PC-3 (cell line): ENCODE results near the gene UNG. TPM values are rescaled to one million over a fixed set of nuclear protein-coding genes. Genes with fewer than 3 reads are reported as not detected.

Experiments used
- ATAC-seq: fragments of 200-7000 bp; cut with Tn5 transposase; 2 replicates; pipeline ENCODE4 v1.9.1; 2020; ENCODE audit warnings: mild to moderate bottlenecking, moderate library complexity
- BruUV-seq: library from RNA; stranded (reverse); fragments of 400-500 nt; replicated peaks from 2 replicates; lab custom pipeline; 2021; lab: Mats Ljungman, UMichigan
- CTCF ChIA-PET: fragments of 300-600 bp; sonication (Branson Sonifier 250); formaldehyde crosslinking; loops from one replicate; lab custom pipeline; 2022; ENCODE audit warnings: antibody characterized with exemption; lab: Charles Lee
- POLR2A ChIA-PET: fragments of 300-600 bp; sonication (Branson Sonifier 250); formaldehyde crosslinking; loops from one replicate; lab custom pipeline; 2022; ENCODE audit warnings: antibody characterized with exemption; ENCODE audit not compliant: unreplicated experiment; lab: Charles Lee
- DNase-seq: peaks from one replicate; pipeline ENCODE4 v3.0.0-alpha.2; 2015
- H2AFZ ChIP-seq: fragments of 300-600 bp; sonication (generic); 2 replicates; pipeline ENCODE4 v1.6.0; 2016; ENCODE audit warnings: antibody characterized with exemption, low read length
- H3F3A ChIP-seq: fragments of 300-600 bp; sonication (generic); one replicate; pipeline ENCODE4 v1.6.0; 2017; ENCODE audit warnings: antibody characterized with exemption, low read length, control low read depth, mild to moderate bottlenecking; ENCODE audit not compliant: unreplicated experiment
- H3K27ac ChIP-seq: fragments of 300-600 bp; sonication (generic); 2 replicates; pipeline ENCODE4 v1.5.1; 2016; ENCODE audit warnings: mild to moderate bottlenecking, low read length
- H3K27me3 ChIP-seq: fragments of 300-600 bp; sonication (generic); 2 replicates; pipeline ENCODE4 v1.6.1; 2016; ENCODE audit warnings: low read length, mixed read lengths
- H3K36me3 ChIP-seq: fragments of 300-600 bp; sonication (generic); 2 replicates; pipeline ENCODE4 v1.6.1; 2016; ENCODE audit warnings: low read depth, mixed run types, low read length, mixed read lengths
- H3K4me1 ChIP-seq: fragments of 300-600 bp; sonication (generic); 2 replicates; pipeline ENCODE4 v1.5.1; 2016; ENCODE audit warnings: low read length; ENCODE audit not compliant: insufficient read depth
- H3K4me2 ChIP-seq: fragments of 300-600 bp; sonication (generic); 2 replicates; pipeline ENCODE4 v1.6.0; 2016; ENCODE audit warnings: low read length
- H3K4me3 ChIP-seq: fragments of 300-600 bp; sonication (generic); 2 replicates; pipeline ENCODE4 v1.5.1; 2016; ENCODE audit warnings: mild to moderate bottlenecking, low read length, mixed read lengths
- H3K79me2 ChIP-seq: fragments of 300-600 bp; sonication (generic); 2 replicates; pipeline ENCODE4 v1.6.1; 2017; ENCODE audit warnings: low read length, mixed read lengths
- H3K9ac ChIP-seq: fragments of 300-600 bp; sonication (generic); 2 replicates; pipeline ENCODE4 v1.6.0; 2016; ENCODE audit warnings: mild to moderate bottlenecking, low read length
- H3K9me2 ChIP-seq: fragments of 300-600 bp; sonication (generic); replicated peaks from 2 replicates; pipeline ENCODE4 v1.6.1; 2016; ENCODE audit warnings: mixed run types, low read length, mixed read lengths
- H3K9me3 ChIP-seq: fragments of 300-600 bp; sonication (generic); 2 replicates; pipeline ENCODE4 v1.6.1; 2016; ENCODE audit warnings: low read length, mixed read lengths
- H4K20me1 ChIP-seq: fragments of 300-600 bp; sonication (generic); 2 replicates; pipeline ENCODE4 v1.6.1; 2016; ENCODE audit warnings: low read length, mixed read lengths
- EZH2 ChIP-seq: fragments of 300-600 bp; sonication (generic); IDR thresholded peaks from one replicate; pipeline ENCODE4 v1.6.1; 2017; ENCODE audit warnings: antibody characterized with exemption, mild to moderate bottlenecking, low read length; ENCODE audit not compliant: unreplicated experiment
- EZH2phosphoT487 ChIP-seq: fragments of 300-600 bp; sonication (generic); IDR thresholded peaks from 2 replicates; pipeline ENCODE4 v1.6.1; 2018; ENCODE audit warnings: mild to moderate bottlenecking, antibody characterized with exemption, low read length, borderline replicate concordance
- intact Hi-C: fragments of 100-400 bp; cut with micrococcal nuclease; formaldehyde crosslinking; loops from 2 replicates; pipeline ENCODE4 v1.9.0; 2023
- total RNA-seq: library from RNA; depleted of rRNA; stranded (reverse); fragments of >200 nt; gene quantifications from 2 replicates; pipeline ENCODE4 v1.2.3, GENCODE V29; 2014
- TF ChIP-seq, protein P1 (sequence below): fragments of 300-600 bp; sonication (generic); conservative IDR thresholded peaks from 2 replicates; pipeline ENCODE4 v1.5.1; 2017; ENCODE audit warnings: antibody characterized with exemption, low read depth, mild to moderate bottlenecking, low read length

Gene UNG
- total RNA-seq, 1 experiment from 2014 or later: 168 TPM

DNA sequence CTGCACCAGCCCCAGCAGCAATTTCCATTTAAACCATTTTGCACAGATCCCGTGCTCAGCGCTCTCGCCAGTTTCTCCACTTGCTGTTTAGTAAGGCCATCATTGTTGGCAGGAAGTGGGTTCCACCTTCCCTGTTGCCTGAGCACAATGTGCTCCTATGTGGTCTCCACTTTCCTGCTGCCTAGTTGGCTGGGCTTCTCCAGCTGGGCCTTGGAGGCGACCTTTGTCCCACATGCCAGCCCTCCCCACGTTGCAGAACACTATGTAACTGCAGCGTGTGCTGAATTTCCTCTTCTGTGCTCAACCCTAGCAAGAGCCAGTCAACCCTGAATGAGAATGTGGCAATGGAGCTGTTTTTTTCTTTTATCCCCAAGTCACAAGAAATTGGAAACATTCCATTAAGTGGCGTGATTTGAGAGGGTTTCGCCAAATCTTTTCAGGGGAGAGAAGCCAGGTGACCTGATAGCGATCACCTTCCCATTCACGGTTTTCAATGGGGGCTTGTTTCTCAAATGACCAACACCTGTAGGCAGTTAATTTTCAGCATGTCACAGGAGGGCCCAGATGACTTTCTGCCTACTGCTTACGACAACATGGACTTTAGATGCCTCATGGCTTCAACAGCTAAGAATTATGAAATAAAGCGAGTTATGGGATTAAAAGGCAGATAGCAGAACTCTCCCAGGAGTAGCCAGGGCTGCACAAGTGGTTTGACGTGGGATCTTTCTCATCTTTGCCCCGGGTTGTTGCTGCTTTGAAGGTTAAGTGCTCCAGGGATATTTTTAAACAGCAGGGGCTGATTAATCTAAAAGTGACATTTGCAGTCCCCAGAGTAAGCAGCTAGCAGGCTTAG lies 18.6 kb downstream of the UNG start, which contains the start of gene ACACB:
TSS of gene ACACB (plus strand) at position 830 of the 853 bp plus-strand sequence. CDS start 22,819 bp downstream, outside the sequence.
- POLR2A ChIA-PET: no interaction called here
- no TSS peak for BruUV-seq
- TF ChIP-seq EZH2phosphoT487: no peak
- TF ChIP-seq, protein P1, sequence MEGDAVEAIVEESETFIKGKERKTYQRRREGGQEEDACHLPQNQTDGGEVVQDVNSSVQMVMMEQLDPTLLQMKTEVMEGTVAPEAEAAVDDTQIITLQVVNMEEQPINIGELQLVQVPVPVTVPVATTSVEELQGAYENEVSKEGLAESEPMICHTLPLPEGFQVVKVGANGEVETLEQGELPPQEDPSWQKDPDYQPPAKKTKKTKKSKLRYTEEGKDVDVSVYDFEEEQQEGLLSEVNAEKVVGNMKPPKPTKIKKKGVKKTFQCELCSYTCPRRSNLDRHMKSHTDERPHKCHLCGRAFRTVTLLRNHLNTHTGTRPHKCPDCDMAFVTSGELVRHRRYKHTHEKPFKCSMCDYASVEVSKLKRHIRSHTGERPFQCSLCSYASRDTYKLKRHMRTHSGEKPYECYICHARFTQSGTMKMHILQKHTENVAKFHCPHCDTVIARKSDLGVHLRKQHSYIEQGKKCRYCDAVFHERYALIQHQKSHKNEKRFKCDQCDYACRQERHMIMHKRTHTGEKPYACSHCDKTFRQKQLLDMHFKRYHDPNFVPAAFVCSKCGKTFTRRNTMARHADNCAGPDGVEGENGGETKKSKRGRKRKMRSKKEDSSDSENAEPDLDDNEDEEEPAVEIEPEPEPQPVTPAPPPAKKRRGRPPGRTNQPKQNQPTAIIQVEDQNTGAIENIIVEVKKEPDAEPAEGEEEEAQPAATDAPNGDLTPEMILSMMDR: no peak
- no peak for TF ChIP-seq EZH2
- no peaks in the 10 kb centered on the region for H3K4me1 ChIP-seq
- no peaks in the 10 kb centered on the region for H3K36me3 ChIP-seq
- H2AFZ ChIP-seq: no peak within 1 kb of the TSS
- DNase-seq (no peak), ATAC-seq (no peak)
- no peaks in the 10 kb centered on the region for H3K9me3 ChIP-seq
- no peak within 1 kb of the TSS for H3K27ac ChIP-seq
- intact Hi-C loops: no loop called here
- no peak within 1 kb of the TSS for H3K4me2 ChIP-seq
- CTCF ChIA-PET: no interaction called here
- no peaks in the 10 kb centered on the region for H3K27me3 ChIP-seq
- no peak within 1 kb of the TSS for H3K4me3 ChIP-seq
- no peaks in the 10 kb centered on the region for H3K79me2 ChIP-seq
- no peak within 1 kb of the TSS for H3K9ac ChIP-seq
- no peaks in the 10 kb centered on the region for H4K20me1 ChIP-seq
- no peaks in the 10 kb centered on the region for H3K9me2 ChIP-seq
- no peaks in the 10 kb centered on the region for H3F3A ChIP-seq

DNA sequence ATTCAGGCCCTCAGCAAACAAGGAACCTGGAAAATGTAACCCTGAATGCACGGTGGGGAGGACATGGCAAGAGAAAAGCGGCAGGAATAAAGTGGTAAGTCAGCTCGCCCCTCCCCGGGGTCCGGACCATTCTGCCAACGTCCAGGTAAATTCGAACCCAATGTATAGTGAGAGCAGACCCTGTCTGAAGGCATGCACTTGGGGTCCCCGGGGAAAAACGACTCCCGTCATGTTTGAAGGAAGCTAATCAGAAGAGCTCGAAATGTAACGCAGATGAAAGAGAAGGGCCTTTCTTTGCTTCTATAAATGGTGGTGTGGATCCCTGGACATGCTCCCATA lies 19.2 kb downstream of the UNG start:
- H3F3A ChIP-seq: no peaks in the 10 kb centered on the region
- TF ChIP-seq EZH2 (no peak), EZH2phosphoT487 (no peak)
- TF ChIP-seq, protein P1: no peak
- H3K27ac ChIP-seq: no peak overlapping the region
- no peak for DNase-seq
- intact Hi-C loops: no loop called here
- H3K4me3 ChIP-seq: no peak overlapping the region
- H3K4me1 ChIP-seq: no peaks in the 10 kb centered on the region
- POLR2A ChIA-PET: no interaction called here
- no peaks in the 10 kb centered on the region for H3K9me2 ChIP-seq
- no peak overlapping the region for H3K9ac ChIP-seq
- H3K27me3 ChIP-seq: no peaks in the 10 kb centered on the region
- H3K4me2 ChIP-seq: no peak overlapping the region
- H3K79me2 ChIP-seq: no peaks in the 10 kb centered on the region
- H3K36me3 ChIP-seq: no peaks in the 10 kb centered on the region
- BruUV-seq: no TSS peak
- no peak for ATAC-seq
- CTCF ChIA-PET: no interaction called here
- H4K20me1 ChIP-seq: no peaks in the 10 kb centered on the region
- H2AFZ ChIP-seq: no peak overlapping the region
- H3K9me3 ChIP-seq: no peaks in the 10 kb centered on the region

DNA sequence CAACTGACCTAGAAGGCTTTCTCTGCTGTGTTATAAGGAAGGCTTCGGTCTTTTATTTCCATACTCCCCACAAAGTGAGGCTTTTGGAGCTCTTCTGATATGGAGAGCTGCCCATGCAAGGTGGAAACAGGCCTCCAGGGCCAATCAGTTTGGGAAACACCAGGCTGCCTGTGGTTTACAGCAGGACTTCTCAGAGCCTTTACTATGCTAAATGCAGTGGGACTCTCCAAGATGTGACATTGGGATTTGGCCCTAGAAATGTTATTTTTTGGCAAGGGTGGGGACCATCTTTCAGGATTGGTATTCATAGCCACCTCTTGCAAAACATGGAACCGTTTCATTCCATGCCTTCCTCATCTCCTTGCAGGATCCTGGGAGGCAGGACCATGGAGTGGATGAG lies 22.7 kb downstream of the UNG start:
- no peaks in the 10 kb centered on the region for H3K9me2 ChIP-seq
- H4K20me1 ChIP-seq: no peaks in the 10 kb centered on the region
- no peaks in the 10 kb centered on the region for H3K27me3 ChIP-seq
- TF ChIP-seq EZH2phosphoT487 (no peak), EZH2 (no peak)
- TF ChIP-seq, protein P1: no peak
- no TSS peak for BruUV-seq
- H3K4me3 ChIP-seq: no peak overlapping the region
- no peaks in the 10 kb centered on the region for H3K9me3 ChIP-seq
- H3K4me2 ChIP-seq: no peak overlapping the region
- H3K27ac ChIP-seq: no peak overlapping the region
- ChIA-PET CTCF (no interaction called here), POLR2A (interaction anchor here (0.6 kb wide), 1 partner anchor 34 kb away, joined by 5 read pairs; no protein-coding TSS in a partner anchor)
- no peaks in the 10 kb centered on the region for H3K79me2 ChIP-seq
- H3F3A ChIP-seq: no peaks in the 10 kb centered on the region
- H3K36me3 ChIP-seq: no peaks in the 10 kb centered on the region
- ATAC-seq: no peak
- H2AFZ ChIP-seq: no peak overlapping the region
- DNase-seq: no peak
- no peaks in the 10 kb centered on the region for H3K4me1 ChIP-seq
- no peak overlapping the region for H3K9ac ChIP-seq
- intact Hi-C loops: no loop called here
